ENCODE measurements around the gene CACNA2D2.
A peak's percentile ranks its signal among the peaks of the same experiment; 100 is the strongest.

Gene CACNA2D2

GRCh38 chr3:50378757-50379156 lies 124.7 kb downstream of the CACNA2D2 start:
- ChIA-PET POLR2A (no interaction called here), CTCF (interaction anchor here (0.6 kb wide), 1 partner anchor 144 kb away, joined by 3 read pairs; no protein-coding TSS in a partner anchor)
- Histone ChIP-seq H3K4me1 (ENCODE audit: control insufficient read depth, insufficient read depth, low read length) (no peaks in the 10 kb centered on the region), H3K36me3 (ENCODE audit: control insufficient read depth in 2 of 2, insufficient read depth in 1 of 2, low read length in 2 of 2) (no peaks in the 10 kb centered on the region), H3K9me3 (ENCODE audit: control insufficient read depth, insufficient read depth, low read depth, low read length) (no peaks in the 10 kb centered on the region), H3K4me3 (ENCODE audit: low read depth, low read length) (no peak overlapping the region), H3K27ac (ENCODE audit: extremely low read depth, low read depth, low read length) (no peak overlapping the region)
- TF ChIP-seq ZIC2 (tag by site-specific recombination; IDR thresholded peaks at IDR 0.05) (peak; percentile 70), GLIS1 (tag by site-specific recombination; IDR thresholded peaks at IDR 0.05) (0 out of 2 replicates have a peak, but pooled peaks have one; percentile 22), ATF2 (tag by site-specific recombination; IDR thresholded peaks at IDR 0.05; ENCODE audit: low read depth) (0 out of 2 replicates have a peak, but pooled peaks have one; percentile 31), ZNF704 (tag by site-specific recombination; IDR thresholded peaks at IDR 0.05) (no peak), ZNF184 (tag by site-specific recombination; IDR thresholded peaks at IDR 0.05) (no peak), PRDM2 (tag by site-specific recombination; IDR thresholded peaks at IDR 0.05; ENCODE audit: borderline replicate concordance) (no peak)

- ChIA-PET POLR2A (no interaction called here), CTCF (no interaction called here)
- no peak overlapping the region for H3K27ac ChIP-seq (ENCODE audit: extremely low read depth, low read depth, low read length)
- no peaks in the 10 kb centered on the region for H3K36me3 ChIP-seq (ENCODE audit: control insufficient read depth in 2 of 2, insufficient read depth in 1 of 2, low read length in 2 of 2)
- H3K9me3 ChIP-seq (ENCODE audit: control insufficient read depth, insufficient read depth, low read depth, low read length): no peaks in the 10 kb centered on the region
- no peak overlapping the region for H3K4me3 ChIP-seq (ENCODE audit: low read depth, low read length)
- H3K4me1 ChIP-seq (ENCODE audit: control insufficient read depth, insufficient read depth, low read length): no peaks in the 10 kb centered on the region
- TF ChIP-seq ZNF169 (tag by site-specific recombination; IDR thresholded peaks at IDR 0.05) (no peak), ZNF791 (tag by site-specific recombination; IDR thresholded peaks at IDR 0.05) (no peak), SETDB1 (IDR thresholded peaks at IDR 0.05; ENCODE audit: insufficient read length, low read length) (no peak), ZNF513 (tag by site-specific recombination; IDR thresholded peaks at IDR 0.05) (no peak), ZNF112 (tag by site-specific recombination; IDR thresholded peaks at IDR 0.05) (no peak), GLIS1 (tag by site-specific recombination; IDR thresholded peaks at IDR 0.05) (no peak)
Measured at GRCh38 chr3:50378024-50378423, 125.4 kb downstream of the CACNA2D2 start.

Data from HEK293 (cell line).